HEK293 (cell line): ENCODE data around the gene CAMSAP3.

Experiments used
- CTCF ChIA-PET: fragments of 350-600 bp; formaldehyde crosslinking; extraction: SDS; loops from one replicate; lab custom pipeline; 2021; ENCODE audit warnings: antibody characterized with exemption; lab: Yijun Ruan, JAX
- POLR2A ChIA-PET: fragments of 300-600 bp; formaldehyde crosslinking; extraction: SDS; loops from one replicate; lab custom pipeline; 2020; ENCODE audit warnings: antibody characterized with exemption, inconsistent platforms; lab: Yijun Ruan, JAX
- H3K27ac ChIP-seq: fragments of 200-500 bp; sonication (Bioruptor generic); 2 replicates; pipeline ENCODE4 v1.5.1; 2014; ENCODE audit warnings: low read depth, low read length, control low read depth, inconsistent platforms; ENCODE audit errors: extremely low read depth
- H3K36me3 ChIP-seq, 2 experiments: fragments of 200-500 bp in 1 of 2; sonication (Bioruptor generic) in 1 of 2; 1 replicate in 1 of 2; 2 replicates in 1 of 2; pipeline ENCODE4 v1.5.1; 2014 to 2017; ENCODE audit warnings: inconsistent platforms in 2 of 2, low read length in 2 of 2; ENCODE audit not compliant: control insufficient read depth in 2 of 2, insufficient read depth in 1 of 2
- H3K4me1 ChIP-seq: fragments of 200-500 bp; sonication (Bioruptor generic); 2 replicates; pipeline ENCODE4 v1.5.1; 2014; ENCODE audit warnings: mild to moderate bottlenecking, low read length, inconsistent platforms; ENCODE audit not compliant: control insufficient read depth, insufficient read depth
- H3K4me3 ChIP-seq: 2 replicates; pipeline ENCODE4 v1.5.1; 2011; ENCODE audit warnings: low read depth, mild to moderate bottlenecking, control low read depth, low read length, moderate library complexity
- H3K9me3 ChIP-seq: fragments of 200-500 bp; sonication (Bioruptor generic); 2 replicates; pipeline ENCODE4 v1.5.1; 2014; ENCODE audit warnings: low read depth, low read length, inconsistent platforms; ENCODE audit not compliant: control insufficient read depth, insufficient read depth
- AEBP2 ChIP-seq: fragments of 450-650 bp; formaldehyde crosslinking; IDR thresholded peaks from 2 replicates; pipeline ENCODE4 v1.5.1; 2016; ENCODE audit warnings: missing biosample characterization, missing genetic modification characterization, borderline replicate concordance
- EGR2 ChIP-seq: fragments of 450-650 bp; formaldehyde crosslinking; IDR thresholded peaks from 2 replicates; pipeline ENCODE4 v1.5.1; 2016; ENCODE audit warnings: low read depth, missing biosample characterization, missing genetic modification characterization
- KLF1 ChIP-seq: fragments of 450-650 bp; formaldehyde crosslinking; IDR thresholded peaks from 2 replicates; pipeline ENCODE4 v1.5.1; 2016; ENCODE audit warnings: missing biosample characterization, missing genetic modification characterization
- KLF7 ChIP-seq: fragments of 450-650 bp; formaldehyde crosslinking; IDR thresholded peaks from 2 replicates; pipeline ENCODE4 v1.5.1; 2016; ENCODE audit warnings: missing biosample characterization, missing genetic modification characterization, borderline replicate concordance
- KLF9 ChIP-seq: fragments of 450-650 bp; formaldehyde crosslinking; IDR thresholded peaks from 2 replicates; pipeline ENCODE4 v1.5.1; 2016; ENCODE audit warnings: missing biosample characterization, missing genetic modification characterization, low read depth
- ZBTB17 ChIP-seq: fragments of 450-650 bp; formaldehyde crosslinking; IDR thresholded peaks from 2 replicates; pipeline ENCODE4 v1.5.1; 2016; ENCODE audit warnings: missing biosample characterization, missing genetic modification characterization
- ZFHX2 ChIP-seq: fragments of 450-650 bp; formaldehyde crosslinking; conservative IDR thresholded peaks from 2 replicates; pipeline ENCODE4 v1.5.1; 2016; ENCODE audit warnings: missing biosample characterization, missing genetic modification characterization
- ZFP41 ChIP-seq: fragments of 450-650 bp; formaldehyde crosslinking; IDR thresholded peaks from 2 replicates; pipeline ENCODE4 v1.5.1; 2016; ENCODE audit warnings: missing biosample characterization, missing genetic modification characterization, borderline replicate concordance
- ZNF16 ChIP-seq: fragments of 450-650 bp; formaldehyde crosslinking; IDR thresholded peaks from 2 replicates; pipeline ENCODE4 v1.5.1; 2016; ENCODE audit warnings: low read depth, missing biosample characterization, missing genetic modification characterization
- ZNF221 ChIP-seq: fragments of 450-650 bp; formaldehyde crosslinking; IDR thresholded peaks from 2 replicates; pipeline ENCODE4 v1.5.1; 2017; ENCODE audit warnings: missing biosample characterization, missing genetic modification characterization, borderline replicate concordance
- ZNF292 ChIP-seq: fragments of 450-650 bp; formaldehyde crosslinking; IDR thresholded peaks from 2 replicates; pipeline ENCODE4 v1.5.1; 2016; ENCODE audit warnings: low read depth, missing biosample characterization, missing genetic modification characterization, borderline replicate concordance
- ZNF366 ChIP-seq: fragments of 450-650 bp; formaldehyde crosslinking; conservative IDR thresholded peaks from 2 replicates; pipeline ENCODE4 v1.5.1; 2016; ENCODE audit warnings: missing biosample characterization, missing genetic modification characterization
- ZNF621 ChIP-seq: fragments of 450-650 bp; formaldehyde crosslinking; IDR thresholded peaks from 2 replicates; pipeline ENCODE4 v1.5.1; 2017; ENCODE audit warnings: missing biosample characterization, missing genetic modification characterization
- ZNF660 ChIP-seq: fragments of 450-650 bp; IDR thresholded peaks from 2 replicates; pipeline ENCODE4 v1.5.1; 2018; ENCODE audit warnings: missing biosample characterization, mild to moderate bottlenecking, missing genetic modification characterization
- ZNF76 ChIP-seq: fragments of 450-650 bp; formaldehyde crosslinking; IDR thresholded peaks from 2 replicates; pipeline ENCODE4; 2016; ENCODE audit warnings: low read depth, missing biosample characterization, missing genetic modification characterization, borderline replicate concordance
- ZNF768 ChIP-seq: fragments of 450-650 bp; formaldehyde crosslinking; IDR thresholded peaks from 2 replicates; pipeline ENCODE4 v1.5.1; 2018; ENCODE audit warnings: missing biosample characterization, mild to moderate bottlenecking, missing genetic modification characterization
- ZNF776 ChIP-seq: fragments of 450-650 bp; formaldehyde crosslinking; IDR thresholded peaks from 2 replicates; pipeline ENCODE4 v1.5.0; 2017; ENCODE audit warnings: missing biosample characterization, missing genetic modification characterization, borderline replicate concordance
- ZSCAN30 ChIP-seq: fragments of 450-650 bp; IDR thresholded peaks from 2 replicates; pipeline ENCODE4 v1.5.1; 2018; ENCODE audit warnings: missing biosample characterization, mild to moderate bottlenecking, missing genetic modification characterization, moderate library complexity
- TF ChIP-seq, protein P1 (sequence below): fragments of 450-650 bp; formaldehyde crosslinking; IDR thresholded peaks from 2 replicates; pipeline ENCODE4 v1.5.0; 2017; ENCODE audit warnings: missing biosample characterization, missing genetic modification characterization, borderline replicate concordance
- TF ChIP-seq, protein P2 (sequence below): fragments of 450-650 bp; formaldehyde crosslinking; IDR thresholded peaks from 2 replicates; pipeline ENCODE4 v1.5.1; 2016; ENCODE audit warnings: missing biosample characterization, missing genetic modification characterization
- TF ChIP-seq, protein P3 (sequence below): fragments of 450-650 bp; formaldehyde crosslinking; IDR thresholded peaks from 2 replicates; pipeline ENCODE4 v1.5.1; 2016; ENCODE audit warnings: missing biosample characterization, missing genetic modification characterization

Gene CAMSAP3

GRCh38 chr19:7598180-7598579 is 2.5 kb downstream of the CAMSAP3 start:
- no peak for TF ChIP-seq ZSCAN30 (tag by site-specific recombination)
- TF ChIP-seq KLF9 (tag by site-specific recombination) = no peak
- TF ChIP-seq ZNF768 = no peak
- peak; percentile 48; the same call in 1 of the 2 replicates for TF ChIP-seq ZNF16
- TF ChIP-seq ZNF221 (tag by site-specific recombination) = no peak
- TF ChIP-seq ZNF660 (tag by site-specific recombination) = no peak
- TF ChIP-seq, all 188 proteins: peak for 1
- Histone ChIP-seq H3K4me3 (no peak overlapping the region), H3K36me3 (peaks cover 0 to 3% of the 10 kb centered on the region in 2 experiments; a peak in 2 of 3 replicates), H3K4me1 (peaks cover 8% of the 10 kb centered on the region), H3K9me3 (no peaks in the 10 kb centered on the region), H3K27ac (no peak overlapping the region)
- ChIA-PET CTCF (interaction anchor here (1.0 to 6.5 kb wide), 3 partner anchors 13 to 331 kb away, joined by 3 to 29 read pairs (median 7); no protein-coding TSS in a partner anchor), POLR2A (no interaction called here)

GRCh38 chr19:7600721-7601120 is 5.1 kb downstream of the CAMSAP3 start:
- Histone ChIP-seq H3K9me3 (no peaks in the 10 kb centered on the region), H3K4me1 (peaks cover 8% of the 10 kb centered on the region), H3K4me3 (no peak overlapping the region), H3K27ac (no peak overlapping the region), H3K36me3 (peaks cover 0 to 9% of the 10 kb centered on the region in 2 experiments; a peak in 2 of 3 replicates)
- CTCF ChIA-PET = interaction anchor here (1.1 kb wide), 1 partner anchor 40 kb away, joined by 3 read pairs; no protein-coding TSS in a partner anchor
- TF ChIP-seq ZBTB17 (tag by site-specific recombination) (peak; percentile 35; the same call in 1 of the 2 replicates), KLF1 (tag by site-specific recombination) (peak; percentile 17; the same call in 1 of the 2 replicates), EGR2 (tag by site-specific recombination) (peak; percentile 61), ZFHX2 (tag by site-specific recombination) (peak; percentile 67), ZNF366 (tag by site-specific recombination) (peak; percentile 92)
- TF ChIP-seq, protein P1, sequence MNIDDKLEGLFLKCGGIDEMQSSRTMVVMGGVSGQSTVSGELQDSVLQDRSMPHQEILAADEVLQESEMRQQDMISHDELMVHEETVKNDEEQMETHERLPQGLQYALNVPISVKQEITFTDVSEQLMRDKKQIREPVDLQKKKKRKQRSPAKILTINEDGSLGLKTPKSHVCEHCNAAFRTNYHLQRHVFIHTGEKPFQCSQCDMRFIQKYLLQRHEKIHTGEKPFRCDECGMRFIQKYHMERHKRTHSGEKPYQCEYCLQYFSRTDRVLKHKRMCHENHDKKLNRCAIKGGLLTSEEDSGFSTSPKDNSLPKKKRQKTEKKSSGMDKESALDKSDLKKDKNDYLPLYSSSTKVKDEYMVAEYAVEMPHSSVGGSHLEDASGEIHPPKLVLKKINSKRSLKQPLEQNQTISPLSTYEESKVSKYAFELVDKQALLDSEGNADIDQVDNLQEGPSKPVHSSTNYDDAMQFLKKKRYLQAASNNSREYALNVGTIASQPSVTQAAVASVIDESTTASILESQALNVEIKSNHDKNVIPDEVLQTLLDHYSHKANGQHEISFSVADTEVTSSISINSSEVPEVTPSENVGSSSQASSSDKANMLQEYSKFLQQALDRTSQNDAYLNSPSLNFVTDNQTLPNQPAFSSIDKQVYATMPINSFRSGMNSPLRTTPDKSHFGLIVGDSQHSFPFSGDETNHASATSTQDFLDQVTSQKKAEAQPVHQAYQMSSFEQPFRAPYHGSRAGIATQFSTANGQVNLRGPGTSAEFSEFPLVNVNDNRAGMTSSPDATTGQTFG (tag by site-specific recombination) = no peak
- POLR2A ChIA-PET = interaction anchor here (0.6 kb wide), 1 partner anchor 16 kb away, joined by 3 read pairs; no protein-coding TSS in a partner anchor

DNA sequence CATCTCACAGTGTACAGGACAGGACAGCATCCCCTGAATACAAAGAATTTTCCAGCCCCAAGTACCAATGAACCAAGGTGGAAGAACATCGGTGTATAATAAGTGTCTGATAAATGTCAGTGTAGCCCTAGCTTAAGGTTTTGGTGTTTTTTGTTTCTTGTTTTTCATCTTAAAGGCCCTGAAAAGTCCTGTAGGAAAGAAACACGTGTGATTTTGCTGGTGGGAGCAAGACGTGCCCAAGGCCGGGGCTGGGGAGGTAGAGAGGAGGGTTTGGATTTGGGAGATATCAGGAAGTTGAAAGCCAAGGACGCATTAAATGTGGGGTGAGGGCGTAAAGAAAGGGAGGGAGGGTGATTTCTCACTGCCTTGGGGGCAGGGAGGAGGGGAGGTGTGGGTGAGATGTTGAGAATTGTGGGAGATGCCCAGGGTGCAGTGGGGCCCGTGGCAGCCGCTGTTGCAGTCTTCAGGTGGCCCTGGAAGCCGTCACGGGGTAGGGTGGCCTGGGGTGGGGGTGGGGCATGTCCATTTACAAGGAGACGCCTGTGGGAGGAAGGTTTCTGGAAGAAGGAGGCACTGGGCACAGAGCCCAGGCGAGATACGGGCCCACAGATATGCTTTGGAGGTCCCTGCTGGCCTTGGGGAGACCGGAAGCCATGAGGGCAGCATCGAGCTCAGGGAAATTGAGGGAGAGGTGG is 6.7 kb downstream of the CAMSAP3 start:
- H3K9me3 ChIP-seq = no peaks in the 10 kb centered on the region
- CTCF ChIA-PET = no interaction called here
- peaks cover 0 to 12% of the 10 kb centered on the region in 2 experiments; a peak in 2 of 3 replicates for H3K36me3 ChIP-seq
- H3K27ac ChIP-seq = no peak overlapping the region
- H3K4me1 ChIP-seq = peaks cover under 1% of the 10 kb centered on the region
- H3K4me3 ChIP-seq = no peak overlapping the region
- POLR2A ChIA-PET = no interaction called here
- TF ChIP-seq ZNF292 (tag by site-specific recombination) (no peak), ZFP41 (tag by site-specific recombination) (no peak), AEBP2 (no peak), ZNF621 (tag by site-specific recombination) (no peak), KLF1 (tag by site-specific recombination) (peak; percentile 53), ZNF76 (peak; percentile 31; the same call in 1 of the 2 replicates), ZNF221 (tag by site-specific recombination) (no peak), ZNF768 (no peak), ZNF776 (no peak), KLF7 (no peak)
- TF ChIP-seq, protein P2, sequence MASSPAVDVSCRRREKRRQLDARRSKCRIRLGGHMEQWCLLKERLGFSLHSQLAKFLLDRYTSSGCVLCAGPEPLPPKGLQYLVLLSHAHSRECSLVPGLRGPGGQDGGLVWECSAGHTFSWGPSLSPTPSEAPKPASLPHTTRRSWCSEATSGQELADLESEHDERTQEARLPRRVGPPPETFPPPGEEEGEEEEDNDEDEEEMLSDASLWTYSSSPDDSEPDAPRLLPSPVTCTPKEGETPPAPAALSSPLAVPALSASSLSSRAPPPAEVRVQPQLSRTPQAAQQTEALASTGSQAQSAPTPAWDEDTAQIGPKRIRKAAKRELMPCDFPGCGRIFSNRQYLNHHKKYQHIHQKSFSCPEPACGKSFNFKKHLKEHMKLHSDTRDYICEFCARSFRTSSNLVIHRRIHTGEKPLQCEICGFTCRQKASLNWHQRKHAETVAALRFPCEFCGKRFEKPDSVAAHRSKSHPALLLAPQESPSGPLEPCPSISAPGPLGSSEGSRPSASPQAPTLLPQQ (tag by site-specific recombination) = peak; percentile 29; the same call in 1 of the 2 replicates
- TF ChIP-seq, protein P3, sequence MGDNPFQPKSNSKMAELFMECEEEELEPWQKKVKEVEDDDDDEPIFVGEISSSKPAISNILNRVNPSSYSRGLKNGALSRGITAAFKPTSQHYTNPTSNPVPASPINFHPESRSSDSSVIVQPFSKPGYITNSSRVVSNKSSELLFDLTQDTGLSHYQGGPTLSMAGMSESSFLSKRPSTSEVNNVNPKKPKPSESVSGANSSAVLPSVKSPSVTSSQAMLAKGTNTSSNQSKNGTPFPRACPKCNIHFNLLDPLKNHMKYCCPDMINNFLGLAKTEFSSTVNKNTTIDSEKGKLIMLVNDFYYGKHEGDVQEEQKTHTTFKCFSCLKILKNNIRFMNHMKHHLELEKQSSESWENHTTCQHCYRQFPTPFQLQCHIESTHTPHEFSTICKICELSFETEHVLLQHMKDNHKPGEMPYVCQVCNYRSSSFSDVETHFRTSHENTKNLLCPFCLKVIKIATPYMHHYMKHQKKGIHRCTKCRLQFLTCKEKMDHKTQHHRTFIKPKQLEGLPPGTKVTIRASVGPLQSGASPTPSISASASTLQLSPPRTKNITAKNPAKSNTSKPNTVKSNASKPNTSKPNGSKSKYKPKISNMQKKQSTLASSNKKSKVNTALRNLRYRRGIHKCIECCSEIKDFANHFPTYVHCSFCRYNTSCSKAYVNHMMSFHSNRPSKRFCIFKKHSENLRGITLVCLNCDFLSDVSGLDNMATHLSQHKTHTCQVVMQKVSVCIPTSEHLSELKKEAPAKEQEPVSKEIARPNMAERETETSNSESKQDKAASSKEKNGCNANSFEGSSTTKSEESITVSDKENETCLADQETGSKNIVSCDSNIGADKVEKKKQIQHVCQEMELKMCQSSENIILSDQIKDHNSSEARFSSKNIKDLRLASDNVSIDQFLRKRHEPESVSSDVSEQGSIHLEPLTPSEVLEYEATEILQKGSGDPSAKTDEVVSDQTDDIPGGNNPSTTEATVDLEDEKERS (tag by site-specific recombination) = no peak
